ENCODE data around the gene MAP3K13. TPM values are rescaled to one million over a fixed set of nuclear protein-coding genes. Genes with fewer than 3 reads are reported as not detected.

The MAP3K13 gene
- total RNA-seq, 1 experiment from 2014 or later = 9.1 TPM

GRCh38 chr3:185318141-185318540, 44.8 kb upstream of the MAP3K13 start (continued):
- TF ChIP-seq ARID4B (CRISPR knock-in tag; IDR thresholded peaks at IDR 0.05; ENCODE audit: borderline replicate concordance) (no peak), MYBL2 (CRISPR knock-in tag; IDR thresholded peaks at IDR 0.05) (no peak), E2F5 (CRISPR knock-in tag; IDR thresholded peaks at IDR 0.05) (no peak), ELF4 (CRISPR knock-in tag; IDR thresholded peaks at IDR 0.05; ENCODE audit: low read depth) (no peak), ZNF671 (CRISPR knock-in tag; IDR thresholded peaks at IDR 0.05) (no peak), HMGXB4 (CRISPR knock-in tag; IDR thresholded peaks at IDR 0.05) (no peak), ZNF317 (CRISPR knock-in tag; IDR thresholded peaks at IDR 0.05; ENCODE audit: borderline replicate concordance, low read depth) (no peak), TP53 (CRISPR knock-in tag; IDR thresholded peaks at IDR 0.05) (no peak)

GRCh38 chr3:185319801-185320200, 43.1 kb upstream of the MAP3K13 start:
- Mint-ChIP-seq H3K27ac (no peak overlapping the region), H3K4me3 (no peak overlapping the region), H3K9me3 (no peaks in the 10 kb centered on the region), H3K4me1 (no peaks in the 10 kb centered on the region; the same call in 1 of the 2 replicates), H3K36me3 (no peaks in the 10 kb centered on the region), H3K27me3 (ENCODE audit: low read depth) (no peaks in the 10 kb centered on the region)
- CTCF ChIA-PET = interaction anchor here (0.7 kb wide), 1 partner anchor 180 kb away, joined by 3 read pairs; no protein-coding TSS in a partner anchor
- POLR2A ChIA-PET = no interaction called here
- ATAC-seq (no peak), DNase-seq (ENCODE audit: low spot score) (no peak)
- TF ChIP-seq MLX (CRISPR knock-in tag; IDR thresholded peaks at IDR 0.05) (no peak), TEAD4 (CRISPR knock-in tag; IDR thresholded peaks at IDR 0.05) (no peak), SOX15 (CRISPR knock-in tag; IDR thresholded peaks at IDR 0.05) (no peak), ZSCAN18 (CRISPR knock-in tag; IDR thresholded peaks at IDR 0.05) (no peak), TP53 (CRISPR knock-in tag; IDR thresholded peaks at IDR 0.05) (no peak), ATF6 (CRISPR knock-in tag; IDR thresholded peaks at IDR 0.05) (no peak), ELF4 (CRISPR knock-in tag; IDR thresholded peaks at IDR 0.05; ENCODE audit: low read depth) (no peak), FOXK1 (CRISPR knock-in tag; IDR thresholded peaks at IDR 0.05) (no peak), AR (CRISPR knock-in tag; IDR thresholded peaks at IDR 0.05) (no peak), CDX4 (CRISPR knock-in tag; IDR thresholded peaks at IDR 0.05; ENCODE audit: borderline replicate concordance) (no peak), ZNF423 (CRISPR knock-in tag; IDR thresholded peaks at IDR 0.05) (no peak), GTF2I (CRISPR knock-in tag; conservative IDR thresholded peaks at IDR 0.05) (no peak), FOXP1 (CRISPR knock-in tag; IDR thresholded peaks at IDR 0.05; ENCODE audit: borderline replicate concordance) (no peak), NR3C1 (CRISPR knock-in tag; conservative IDR thresholded peaks at IDR 0.05; ENCODE audit: low read depth) (no peak), SP1 (CRISPR knock-in tag; conservative IDR thresholded peaks at IDR 0.05) (no peak), TCF7 (CRISPR knock-in tag; IDR thresholded peaks at IDR 0.05; ENCODE audit: low read depth) (no peak)

Measured in WTC11 (cell line).